Measurements from ENCODE around the gene CLEC4E. TPM values are rescaled to one million over a fixed set of nuclear protein-coding genes. Genes with fewer than 3 reads are reported as not detected.
"Not testable (repeated sequence)": the region's sequence is repeated elsewhere in the genome, so short reads cannot be mapped to it uniquely, and the experiment has no call there.

Gene CLEC4E
- total RNA-seq: 10 to 100 TPM in 1 of 2 donors, 1 to 10 TPM in 1; 5.5 to 37.5 TPM
- 1 to 10 TPM in 1 of 6 donors, under 1 TPM in 5; 0.11 to 1.1 (median 0.27) TPM for polyA plus RNA-seq (ENCODE audit: insufficient read length in 6 of 6)
- long read RNA-seq, donor 1, partial matches to known transcripts: 0 of 1 reads
- long read RNA-seq, donor 1, other reads (novel, unspliced or antisense): 0 of 1 reads
- long read RNA-seq, donor 2: 0 reads
- long read RNA-seq, donor 3: 0 reads
- long read RNA-seq, donor 4, partial matches to known transcripts: 0 of 5 reads
- long read RNA-seq, donor 4, other reads (novel, unspliced or antisense): 1 of 5 reads
- long read RNA-seq, donor 5: 0 reads
- long read RNA-seq, donor 6: 0 reads
- long read RNA-seq, donor 7: 0 reads
- long read RNA-seq, donor 8: 0 reads
- long read RNA-seq, donor 9: 0 reads
- long read RNA-seq, donor 10, transcript CLEC4E-201 (6 exons, 2,159 nt): major isoform, 14 of 18 reads
- long read RNA-seq, donor 10, partial matches to known transcripts: 0 of 18 reads
- long read RNA-seq, donor 10, other reads (novel, unspliced or antisense): 4 of 18 reads
- long read RNA-seq, donor 11: 0 reads
- long read RNA-seq, donor 12: 0 reads

- Histone ChIP-seq H3K36me3 (peaks cover 0 to 15% of the 10 kb centered on the region in 2 donors), H3K27ac (peak within 1 kb of the TSS in 1 of 2 donors; percentile 87), H3K4me1 (peaks cover 0 to 47% of the 10 kb centered on the region in 2 donors), H3K4me3 (peak within 1 kb of the TSS in 1 of 2 donors; percentile 44)
- DNase-seq, H3K27me3 ChIP-seq, H3K9me3 ChIP-seq: not testable (repeated sequence)
- peak; percentile 64 for ATAC-seq
- intact Hi-C loops (cut with DNase I): loop anchor here in 1 of 2 donors (10.0 kb wide), 1 partner anchor 64 kb away; no protein-coding TSS in a partner anchor
Measured at GRCh38 chr12:8540831-8541230, at the start of gene CLEC4E. Gene CLEC4E (minus strand): TSS chr12:8540905. CDS start chr12:8540797, 108 bp downstream.

- intact Hi-C loops (cut with DNase I): no loop called here
- Histone ChIP-seq H3K9me3 (no peaks in the 10 kb centered on the region), H3K27me3 (no peaks in the 10 kb centered on the region), H3K4me1 (peaks cover 0 to 5% of the 10 kb centered on the region in 2 donors), H3K36me3 (no peaks in the 10 kb centered on the region), H3K27ac (no peak overlapping the region), H3K4me3 (no peak overlapping the region)
- TF ChIP-seq CTCF (IDR thresholded peaks at IDR 0.05): no peak
- no peak for DNase-seq
- ATAC-seq: no peak
Measured at GRCh38 chr12:8589679-8590078, 49.0 kb upstream of the CLEC4E start.

GRCh38 chr12:8584478-8584877 is 43.8 kb upstream of the CLEC4E start:
- H3K4me3 ChIP-seq; H3K4me1 ChIP-seq; DNase-seq; intact Hi-C loops (cut with DNase I); H3K9me3 ChIP-seq; ATAC-seq; H3K27ac ChIP-seq; H3K36me3 ChIP-seq; H3K27me3 ChIP-seq: not testable (repeated sequence)

- Histone ChIP-seq H3K27ac (no peak overlapping the region), H3K4me1 (no peaks in the 10 kb centered on the region), H3K4me3 (no peak overlapping the region), H3K27me3 (no peaks in the 10 kb centered on the region), H3K9me3 (no peaks in the 10 kb centered on the region), H3K36me3 (no peaks in the 10 kb centered on the region)
- TF ChIP-seq CTCF (IDR thresholded peaks at IDR 0.05): no peak
- no peak for ATAC-seq
- no peak for DNase-seq
- intact Hi-C loops (cut with DNase I): no loop called here
Measured at GRCh38 chr12:8584004-8584403, 43.3 kb upstream of the CLEC4E start.

GRCh38 chr12:8581098-8581784 is 40.5 kb upstream of the CLEC4E start:
- no peak for TF ChIP-seq CTCF (IDR thresholded peaks at IDR 0.05)
- intact Hi-C loops (cut with DNase I): no loop called here
- DNase-seq: no peak

GRCh38 chr12:8577879-8578278 is 37.2 kb upstream of the CLEC4E start:
- H3K9me3 ChIP-seq: no peaks in the 10 kb centered on the region
- ATAC-seq: no peak
- no peaks in the 10 kb centered on the region for H3K36me3 ChIP-seq
- peaks cover 0 to 5% of the 10 kb centered on the region in 2 donors for H3K4me1 ChIP-seq
- H3K27me3 ChIP-seq: no peaks in the 10 kb centered on the region
- no peak for TF ChIP-seq CTCF (IDR thresholded peaks at IDR 0.05)
- H3K27ac ChIP-seq: no peak overlapping the region
- no peak overlapping the region for H3K4me3 ChIP-seq
- intact Hi-C loops (cut with DNase I): no loop called here
- no peak for DNase-seq

More at GRCh38 chr12:8581098-8581784, 40.5 kb upstream of the CLEC4E start:
- Histone ChIP-seq H3K27ac (no peak overlapping the region), H3K4me1 (no peaks in the 10 kb centered on the region), H3K27me3 (no peaks in the 10 kb centered on the region), H3K4me3 (no peak overlapping the region), H3K36me3 (no peaks in the 10 kb centered on the region), H3K9me3 (no peaks in the 10 kb centered on the region)
- no peak for ATAC-seq

Measured in left lung (tissue), 14 donors.